ENCODE data around the gene GNB1L.
"Not testable (repeated sequence)": the region's sequence is repeated elsewhere in the genome, so short reads cannot be mapped to it uniquely, and the experiment has no call there.

Gene GNB1L

DNA sequence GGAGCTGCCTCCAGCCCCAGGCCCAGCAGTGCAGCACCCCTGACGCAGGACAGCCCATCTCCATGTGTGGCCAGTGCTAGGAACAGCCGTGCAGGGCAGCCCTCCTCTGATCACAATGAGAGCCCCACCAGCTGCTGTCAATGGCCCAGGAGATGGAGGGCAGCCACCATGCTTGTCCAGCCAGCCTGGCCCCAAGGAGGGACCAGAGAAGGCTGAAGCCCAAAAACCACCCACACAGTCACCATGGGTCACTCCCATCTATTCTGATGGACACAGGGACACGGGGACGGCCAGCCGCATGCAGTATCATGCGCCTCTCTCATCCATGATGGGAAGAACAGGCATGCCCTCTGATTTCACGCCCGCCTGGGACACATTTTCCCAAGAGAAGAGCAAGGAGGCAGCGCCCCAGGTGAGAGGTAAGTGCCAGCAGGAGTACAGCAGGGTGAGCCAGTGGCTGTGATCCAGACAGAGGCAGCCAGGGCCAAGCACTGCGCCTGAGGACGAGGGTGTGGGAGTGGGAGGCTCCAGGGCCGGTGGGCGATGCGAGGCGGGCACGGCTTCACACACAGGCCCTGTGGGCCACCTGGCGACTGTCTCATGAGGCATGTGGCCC, 33.6 kb upstream of the GNB1L start:
- DNase-seq: no peak

DNA sequence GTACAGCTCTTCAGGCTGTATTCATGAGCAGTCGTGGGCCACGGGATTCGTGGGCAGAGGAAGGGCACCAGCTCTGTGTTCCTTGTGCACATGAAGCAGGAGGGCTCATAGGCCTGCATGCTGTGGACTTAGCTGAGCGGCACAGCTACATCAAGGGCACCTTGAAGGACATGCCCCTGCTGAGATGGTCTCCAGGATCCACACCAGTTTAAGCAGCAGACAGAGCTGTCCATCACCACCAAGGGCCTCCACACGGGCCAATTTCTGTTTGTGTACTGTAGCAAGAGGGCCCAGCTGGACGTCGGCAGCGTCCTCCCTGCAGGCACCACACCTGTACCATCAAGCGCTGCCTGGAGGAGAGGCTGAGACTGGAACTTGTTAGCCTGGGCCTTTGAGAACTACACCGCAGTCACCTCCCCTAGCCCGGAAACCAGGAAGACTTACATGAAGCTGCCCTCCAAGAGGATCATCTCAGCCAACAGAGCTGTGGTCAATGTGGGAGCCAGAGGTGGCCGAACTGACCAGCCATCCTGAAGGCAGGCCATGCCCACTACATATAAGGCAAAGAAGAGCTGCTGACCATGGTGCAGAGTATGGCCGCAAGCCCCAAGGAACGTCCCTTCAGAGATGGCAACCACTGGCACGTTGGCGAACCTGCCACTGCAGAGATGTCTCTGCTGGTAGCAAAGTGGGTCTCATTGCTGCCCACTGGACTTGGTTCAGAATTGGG, 32.7 kb upstream of the GNB1L start:
- no peak for DNase-seq

DNA sequence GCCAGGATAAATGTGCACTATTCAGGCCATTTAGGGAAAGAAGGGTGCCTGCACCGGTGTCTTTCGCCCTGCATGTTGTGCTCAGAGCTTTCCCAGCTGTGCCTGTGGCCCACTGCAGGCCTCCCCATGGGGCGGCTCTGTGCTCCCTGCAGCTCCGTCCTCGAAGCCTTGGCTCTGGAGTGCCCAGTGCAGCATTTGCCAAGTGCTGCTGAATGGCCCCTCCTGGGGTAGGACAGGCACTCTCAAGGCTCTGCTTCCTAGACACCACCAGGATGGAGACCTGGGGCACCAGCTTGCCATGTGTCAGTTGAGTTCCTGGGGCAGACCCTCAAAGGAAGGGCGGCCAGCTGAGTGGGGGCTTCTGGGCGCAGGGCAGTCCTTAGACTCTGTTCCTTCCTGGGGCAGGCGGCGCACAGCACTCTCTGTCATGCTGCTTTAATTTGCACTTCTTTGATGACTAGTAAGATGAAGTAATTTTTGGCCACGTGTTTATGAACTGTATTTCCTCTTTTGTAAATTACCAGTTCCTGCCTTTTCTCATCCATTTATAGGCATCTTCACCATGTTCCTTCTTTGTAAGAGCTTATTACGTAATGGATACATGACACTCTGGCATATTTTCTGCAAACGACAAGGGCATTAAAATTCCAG, 32.1 kb upstream of the GNB1L start:
- DNase-seq: no peak

DNA sequence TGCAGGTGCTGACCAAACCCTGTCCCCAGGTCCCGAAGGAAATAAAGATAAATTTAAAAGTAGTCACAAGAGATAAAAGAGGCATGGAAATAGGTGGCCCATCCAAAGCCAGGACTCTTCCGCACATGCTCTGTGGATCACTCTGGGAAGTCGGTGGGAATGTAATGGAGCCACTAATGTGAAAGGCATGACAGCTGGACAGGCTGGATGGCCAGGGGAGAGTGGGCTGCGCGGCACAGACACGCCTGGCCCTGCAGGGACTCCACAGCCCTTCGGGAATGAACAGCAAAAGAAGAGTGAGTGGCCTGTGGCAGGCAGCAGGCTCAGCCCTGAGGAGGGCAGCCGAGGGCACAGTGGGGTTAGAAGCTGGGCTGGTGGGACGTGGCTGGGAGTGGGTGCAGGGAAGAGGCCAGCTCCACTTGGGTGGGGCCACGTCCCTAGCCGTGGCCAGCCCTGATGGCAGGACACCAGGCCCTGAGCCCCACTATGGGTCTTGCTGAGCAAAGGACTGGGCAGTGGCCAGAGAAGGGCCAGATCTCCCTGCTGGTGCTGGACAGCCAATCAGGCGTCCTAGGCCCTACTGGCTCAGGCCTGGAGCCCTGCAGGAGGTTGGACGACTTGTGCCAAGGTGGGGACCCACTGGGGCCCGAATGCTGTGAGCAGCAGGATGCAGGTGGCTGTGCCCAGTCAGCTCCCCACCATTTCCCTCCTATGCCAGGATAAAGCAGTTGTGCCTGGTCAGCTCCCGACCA, 31.3 kb upstream of the GNB1L start:
- no peak for DNase-seq

DNA sequence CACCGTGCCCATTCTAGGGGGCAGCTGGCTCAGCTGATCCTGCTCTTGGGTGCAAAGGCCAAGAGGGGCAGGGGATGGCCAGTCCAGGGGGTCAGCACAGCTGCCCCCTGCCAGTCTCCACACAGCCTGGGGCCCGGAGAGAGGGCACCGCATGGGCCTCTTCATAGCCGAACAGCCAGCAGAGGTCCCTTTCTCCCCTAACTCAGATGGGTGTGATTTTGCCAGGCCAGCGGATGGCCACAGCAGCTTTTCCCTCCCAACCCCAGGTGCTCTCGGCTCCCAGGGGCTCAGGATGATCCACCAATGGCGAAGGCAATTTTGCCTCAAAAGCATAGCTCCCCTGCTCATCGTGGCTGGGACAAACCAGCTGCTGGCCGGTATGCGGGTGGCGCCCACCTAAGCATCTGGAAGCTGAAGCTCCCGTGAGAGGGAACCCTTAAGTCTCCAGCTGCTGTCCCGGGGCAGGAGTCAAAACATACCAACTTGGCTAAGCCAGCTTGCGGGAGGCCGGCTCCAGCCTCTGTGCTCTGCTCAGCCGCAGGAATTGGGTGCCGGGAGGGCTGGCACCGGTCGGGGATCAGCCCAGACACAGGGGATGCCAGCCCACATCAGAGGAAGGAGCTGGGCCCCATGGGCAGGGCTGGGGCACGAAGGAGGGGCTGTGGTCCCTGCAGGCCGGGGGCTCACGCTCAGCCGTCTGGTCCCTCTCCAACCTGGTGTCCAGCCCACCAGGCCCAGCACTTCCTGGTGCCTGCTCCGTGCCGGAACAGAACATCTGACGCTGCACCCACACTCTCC, 30.5 kb upstream of the GNB1L start:
- no peak for DNase-seq

DNA sequence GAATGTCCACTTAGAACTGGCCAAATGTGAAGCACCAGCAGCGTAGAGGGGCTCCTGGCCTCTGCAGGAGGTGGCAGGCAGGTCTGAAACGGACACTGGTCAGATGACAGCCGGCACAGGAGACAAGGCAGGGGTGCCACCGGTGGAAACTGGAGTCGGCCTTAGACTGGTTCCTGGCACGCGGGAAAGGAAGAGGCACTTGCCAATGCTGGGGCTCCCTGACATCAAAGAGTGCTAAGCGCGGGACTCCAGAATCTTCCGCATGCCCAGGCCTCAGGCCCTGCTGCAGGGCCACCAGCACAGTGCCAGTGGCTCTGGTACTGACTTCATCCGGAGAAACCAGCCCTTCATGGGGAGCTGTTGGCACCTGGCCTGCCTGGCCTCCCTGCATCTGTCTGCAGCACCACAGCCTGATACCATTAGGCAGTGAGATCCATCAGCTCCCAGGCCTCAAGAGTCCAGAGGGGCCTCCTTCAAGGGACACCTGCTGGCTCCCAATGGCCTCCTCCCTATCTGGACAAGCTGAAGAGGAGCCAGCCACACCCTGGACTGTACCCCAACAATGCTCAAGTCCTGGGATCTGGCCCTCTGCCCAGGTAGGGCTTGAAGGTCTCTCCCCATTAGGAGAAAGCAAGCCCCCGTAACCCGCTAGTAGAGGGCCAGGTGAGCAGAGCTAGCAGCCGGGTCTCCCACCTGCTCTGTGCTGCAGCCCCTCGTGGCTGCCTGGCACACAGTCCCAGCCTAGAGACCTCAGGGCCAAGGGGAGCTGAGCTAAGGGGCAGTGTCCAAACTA, 29.7 kb upstream of the GNB1L start:
- no peak for DNase-seq

DNA sequence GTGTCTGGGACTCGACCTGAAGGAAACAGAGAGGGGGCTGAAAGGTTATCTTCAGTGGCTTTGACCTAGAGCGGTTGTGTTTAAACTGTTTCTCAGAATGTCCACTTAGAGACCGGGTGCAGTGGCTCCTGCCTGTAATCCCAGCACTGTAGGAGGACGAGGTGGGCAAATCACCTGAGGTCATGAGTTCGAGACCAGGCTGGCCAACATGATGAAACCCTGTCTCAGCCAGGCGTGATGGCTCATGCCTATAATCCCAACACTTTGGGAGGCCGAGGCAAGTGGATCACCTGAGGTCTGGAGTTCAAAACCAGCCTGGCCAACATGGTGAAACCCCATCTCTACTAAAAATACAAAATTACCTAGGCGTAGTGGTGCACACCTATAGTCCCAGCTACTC, 28.8 kb upstream of the GNB1L start:
- not testable (repeated sequence) for DNase-seq

DNA sequence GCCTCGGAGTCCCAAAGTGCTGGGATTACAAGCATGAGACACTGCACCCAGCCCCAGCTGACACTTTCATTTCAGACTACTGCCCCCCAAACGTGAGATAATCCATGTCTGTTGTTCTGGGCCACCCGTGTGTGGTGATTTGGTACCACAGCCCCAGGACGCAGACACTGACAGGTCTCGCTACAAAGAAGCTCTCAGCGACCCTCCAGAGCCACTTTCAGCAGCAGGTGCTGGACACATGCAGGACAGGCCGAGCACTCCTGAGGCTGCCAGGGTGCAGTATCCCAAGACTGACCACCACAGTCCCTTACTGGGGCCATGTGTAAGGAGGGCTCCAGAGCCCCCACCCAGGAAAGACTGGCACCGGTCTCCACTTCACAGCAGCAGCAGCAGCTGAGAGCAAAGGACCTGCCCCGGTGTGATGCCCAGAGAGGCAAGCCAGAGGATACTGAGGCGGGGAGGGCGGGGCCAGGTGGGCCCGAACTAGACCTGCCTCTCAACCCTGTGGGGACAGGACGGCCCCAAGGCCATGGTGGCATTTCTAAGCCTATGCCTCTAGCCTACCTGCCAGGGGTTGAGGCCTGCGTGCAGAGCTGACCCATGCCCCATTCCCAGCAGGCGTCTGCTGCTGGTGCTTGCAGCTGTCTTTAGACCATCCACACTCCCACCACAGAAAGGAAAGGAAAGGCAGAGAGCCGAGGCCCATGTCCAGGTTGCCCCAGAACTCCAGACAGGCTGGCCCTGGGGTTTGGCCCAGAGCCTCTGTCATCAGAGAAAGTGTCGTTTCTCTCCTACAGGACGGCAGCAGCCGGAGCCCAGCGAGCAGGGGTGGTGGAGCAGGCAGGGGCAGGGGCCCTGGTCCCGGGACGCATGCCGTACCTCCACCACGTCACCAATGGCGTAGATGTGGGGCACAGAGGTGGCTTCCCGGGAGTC, 28.0 kb upstream of the GNB1L start:
- no peak for DNase-seq

DNA sequence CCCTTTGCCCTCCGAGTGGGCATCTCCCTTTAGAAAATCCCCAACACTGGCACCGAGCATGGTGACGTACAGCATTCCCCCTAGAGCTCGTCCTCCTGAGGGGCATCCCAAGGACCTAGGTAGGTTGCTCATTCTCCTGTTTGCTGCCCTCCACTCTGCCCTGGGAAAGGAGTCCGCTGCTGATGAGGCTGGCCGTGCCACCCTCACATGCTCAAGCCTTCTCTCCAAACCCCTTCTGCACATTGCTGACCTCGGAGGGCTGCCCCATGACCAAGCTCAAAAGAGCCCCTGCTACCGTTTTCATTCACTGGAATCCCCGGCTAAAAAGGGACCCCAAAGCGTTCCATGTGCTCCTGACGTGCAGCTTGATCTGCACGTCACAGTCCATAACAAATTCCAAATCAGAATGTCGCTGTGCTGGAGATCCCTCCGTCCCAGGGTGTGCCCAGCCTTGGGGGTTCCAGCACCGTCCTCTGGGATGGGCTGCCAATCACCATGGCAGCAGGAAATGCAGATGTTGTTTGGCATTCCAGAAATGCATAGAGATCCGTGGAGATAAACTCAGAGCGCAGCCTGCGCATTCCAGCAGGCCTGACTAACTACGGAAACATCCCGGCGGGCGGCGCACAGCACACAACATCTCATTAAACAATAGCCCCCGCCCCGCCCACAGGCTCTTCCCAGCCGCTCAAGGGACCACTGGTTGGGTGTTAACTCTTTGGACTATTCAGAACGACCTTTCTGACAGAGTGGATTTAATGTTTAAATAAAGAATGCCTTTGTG, 26.3 kb upstream of the GNB1L start:
- DNase-seq: no peak

DNA sequence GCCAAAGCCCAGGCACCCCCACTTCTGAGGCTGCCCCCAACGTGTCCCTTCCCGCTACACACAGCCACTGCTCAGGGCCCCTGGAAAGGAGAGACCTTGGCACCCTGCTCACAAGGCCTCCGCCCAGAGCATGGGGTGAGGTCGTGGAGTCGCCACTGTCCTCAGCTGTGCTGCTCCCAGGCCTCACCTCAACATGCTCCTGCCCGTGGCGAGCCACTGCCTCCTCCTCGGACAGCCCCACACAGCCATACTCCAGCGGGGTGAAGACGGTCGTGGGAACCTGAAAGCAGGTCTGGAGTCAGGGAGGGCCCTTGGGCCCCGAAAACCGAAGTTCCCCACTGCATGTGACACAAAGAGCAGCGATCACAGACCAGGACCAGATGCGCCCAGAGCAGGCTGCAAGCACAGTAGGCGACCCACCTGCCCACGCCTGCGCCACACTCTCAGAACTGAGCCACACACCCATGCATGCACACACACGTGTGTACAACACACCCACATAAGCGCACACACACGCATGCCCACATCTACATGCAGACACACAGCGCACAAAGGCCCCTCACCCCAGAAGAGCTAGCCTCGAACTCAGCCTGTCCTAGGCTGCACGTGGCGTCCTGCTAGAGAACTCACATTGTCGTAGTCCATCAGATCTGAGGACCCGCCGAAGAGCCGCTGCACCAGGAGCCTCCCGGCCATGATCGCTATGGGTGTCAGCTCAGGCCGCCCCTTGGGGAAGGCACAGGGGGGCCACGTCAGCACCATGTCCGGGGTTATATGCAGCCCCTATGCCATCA, 25.5 kb upstream of the GNB1L start:
- DNase-seq: no peak

DNA sequence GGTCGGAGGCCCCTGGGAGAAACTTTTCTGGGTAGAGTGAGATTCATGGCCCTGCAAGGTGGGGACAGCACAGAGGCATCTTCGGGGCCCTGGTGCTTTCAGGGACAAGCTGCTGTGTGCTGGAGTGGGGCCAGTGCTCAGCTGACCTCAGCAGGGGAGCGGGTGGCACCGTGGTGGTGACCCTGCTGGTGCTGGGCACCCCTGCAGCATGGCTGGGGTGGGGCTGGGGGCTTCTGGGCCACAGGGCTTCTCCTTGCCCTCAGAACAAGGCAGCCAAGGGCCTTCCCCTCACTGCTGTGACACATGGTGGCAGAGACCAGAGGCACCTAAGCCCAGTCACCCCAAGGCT, 24.9 kb upstream of the GNB1L start:
- no peak for DNase-seq

DNA sequence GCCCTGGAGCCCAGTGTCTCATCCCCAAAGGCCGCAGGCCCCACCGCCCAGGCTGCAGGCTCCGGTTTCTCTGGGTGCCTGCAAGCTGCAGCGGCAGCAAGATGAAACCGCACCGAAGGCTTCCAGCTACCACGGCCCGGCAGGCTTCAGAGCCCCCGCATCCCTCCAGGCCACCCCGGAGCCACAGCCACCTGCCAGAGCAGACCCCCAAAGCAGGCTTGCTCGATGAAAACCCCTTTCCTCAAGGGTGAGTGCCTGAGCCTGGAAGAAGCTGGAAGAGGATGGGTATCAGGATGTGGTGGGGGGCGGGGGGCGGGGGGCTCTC, 24.5 kb upstream of the GNB1L start:
- no peak for DNase-seq

DNA sequence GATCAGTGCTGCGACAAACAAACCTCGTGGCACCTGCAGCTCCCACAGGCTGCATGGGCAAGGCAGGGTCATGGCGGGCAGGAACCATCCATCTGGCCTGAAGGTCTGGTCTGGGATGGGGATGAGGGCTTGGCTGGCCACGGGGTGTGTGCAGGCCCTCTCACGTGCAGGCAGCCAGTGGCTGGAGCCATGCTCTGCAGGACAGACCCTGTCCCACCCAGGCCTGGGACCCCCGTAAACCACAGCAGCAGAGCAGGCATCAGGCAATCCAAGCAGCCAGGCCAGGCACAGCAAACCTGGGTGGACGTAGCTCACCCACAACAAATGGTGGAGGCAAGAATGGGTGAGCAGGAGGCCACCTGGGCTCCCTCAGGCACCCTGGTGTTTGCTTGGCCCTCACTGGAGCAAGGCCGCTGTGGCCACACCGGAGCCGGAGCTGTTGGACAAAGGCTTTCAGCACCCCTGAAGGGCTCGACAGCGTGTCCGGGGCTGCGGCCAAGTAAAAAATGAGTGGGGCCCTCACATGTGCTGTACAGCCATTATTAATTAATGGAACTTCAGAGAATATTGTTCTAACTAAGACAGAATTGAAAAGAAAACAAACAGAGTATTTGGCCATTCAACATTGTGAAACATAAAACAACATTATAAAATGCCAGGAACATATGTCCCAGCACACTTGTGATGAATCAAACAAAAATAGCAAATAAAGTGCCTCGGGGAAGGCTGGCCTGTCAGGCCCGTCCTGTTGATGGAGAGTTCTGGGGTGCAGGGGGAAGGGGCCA, 24.0 kb upstream of the GNB1L start:
- DNase-seq: no peak

DNA sequence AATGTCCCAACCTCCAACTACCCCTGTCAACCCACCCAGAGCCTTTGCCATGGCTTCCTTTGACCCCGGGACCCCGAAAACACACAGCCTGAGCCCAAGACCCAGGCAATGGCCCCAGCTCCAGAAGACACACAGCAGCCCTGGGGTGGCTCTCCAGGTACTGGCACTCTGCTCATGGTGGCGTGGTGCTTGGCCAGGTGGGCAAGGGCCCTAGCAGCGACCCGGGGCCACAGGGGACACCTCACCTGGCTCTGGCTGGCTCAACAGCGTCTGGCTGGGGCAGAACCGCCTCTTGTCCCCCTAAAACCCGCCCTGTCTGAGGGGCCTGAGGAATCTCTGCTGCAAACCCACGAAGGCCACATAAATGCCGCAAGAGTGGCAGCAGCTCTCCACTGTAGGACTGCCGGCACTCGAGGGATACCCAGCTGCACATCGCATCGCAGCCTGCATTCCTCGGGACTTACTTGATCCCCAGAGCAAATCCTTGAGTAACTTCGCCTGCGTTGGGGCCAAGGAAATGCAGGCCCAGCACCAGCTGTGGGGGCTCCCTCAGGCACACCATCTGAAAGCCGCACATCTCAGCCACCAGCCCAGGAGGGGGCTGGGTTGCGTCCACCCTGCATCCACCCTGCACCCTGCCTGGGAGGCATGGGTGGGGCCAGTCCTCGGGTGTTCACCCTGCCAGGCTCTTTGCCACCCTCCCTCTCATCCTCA, 23.1 kb upstream of the GNB1L start:
- no peak for DNase-seq

DNA sequence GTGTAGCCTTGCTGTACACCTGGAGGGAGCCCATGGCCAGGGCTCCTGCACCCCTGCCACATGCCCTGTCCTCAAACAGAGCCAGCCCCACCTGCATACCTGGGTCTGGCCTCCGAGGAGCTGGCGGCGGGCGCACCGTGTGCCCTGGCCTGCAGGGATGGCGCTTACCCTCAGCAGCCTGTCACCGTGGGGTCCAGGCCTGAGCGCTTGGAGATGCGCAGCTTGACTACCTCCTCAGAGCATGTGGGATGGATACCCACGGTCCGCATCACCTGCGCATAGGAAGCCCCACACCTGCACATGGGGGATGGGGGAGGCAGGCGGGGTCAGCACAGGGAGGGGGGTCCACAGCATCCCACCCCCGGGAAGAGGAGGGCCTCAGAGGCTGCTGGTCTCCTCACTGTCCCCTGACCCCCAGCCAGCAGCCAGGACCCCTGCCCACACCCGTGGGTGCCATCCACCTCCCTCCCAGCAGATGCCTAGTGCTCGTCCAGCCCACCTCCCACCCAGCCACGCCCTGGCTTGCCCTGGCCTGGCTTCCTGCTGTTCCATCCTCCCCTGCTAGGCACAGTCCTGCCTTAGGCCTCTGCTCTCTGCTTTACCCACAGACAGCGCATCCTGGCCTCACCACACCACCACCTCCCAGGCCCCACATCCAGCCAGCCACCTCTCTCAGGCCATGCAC, 22.4 kb upstream of the GNB1L start:
- no peak for DNase-seq

DNA sequence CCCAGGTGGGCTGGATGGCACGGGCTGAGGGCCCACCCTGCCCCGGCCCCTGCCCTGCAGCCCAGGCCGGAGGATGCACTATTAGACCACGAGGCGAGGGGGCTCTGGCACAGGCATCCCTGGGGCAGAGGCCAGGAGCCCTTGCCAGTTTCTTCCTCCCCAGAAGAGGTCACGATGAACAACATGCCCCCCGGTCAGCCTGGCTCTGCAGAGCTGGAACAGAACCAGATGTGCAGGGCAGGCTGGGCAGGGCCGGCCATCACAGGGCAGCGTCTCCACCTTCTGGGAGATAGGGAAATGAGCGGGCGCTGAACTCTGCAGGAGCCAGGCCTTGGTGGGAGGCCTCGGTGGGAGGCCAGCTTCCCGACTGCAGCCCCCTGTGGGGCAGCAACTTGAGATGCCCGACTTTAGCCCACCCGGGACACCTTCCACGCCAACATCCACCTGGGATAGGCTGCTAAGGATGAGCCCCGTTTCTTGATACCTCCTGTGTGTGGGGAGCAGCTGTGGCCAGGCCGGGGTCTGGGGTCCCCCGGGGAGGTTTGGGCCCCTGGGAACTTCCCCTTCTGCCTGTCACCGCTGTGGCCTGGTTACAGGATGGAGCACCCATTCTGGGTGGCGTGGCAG, 21.8 kb upstream of the GNB1L start:
- DNase-seq: no peak
